DMS114 treated with DMSO at 0.1 percent for 48 hours (cell line): ENCODE data around the gene SHOC2.

Experiments
- DNase-seq: peaks from one replicate; lab custom pipeline; 2025; ENCODE audit not compliant: unreplicated experiment; lab: John Stamatoyannopoulos, UW

The SHOC2 gene

DNA sequence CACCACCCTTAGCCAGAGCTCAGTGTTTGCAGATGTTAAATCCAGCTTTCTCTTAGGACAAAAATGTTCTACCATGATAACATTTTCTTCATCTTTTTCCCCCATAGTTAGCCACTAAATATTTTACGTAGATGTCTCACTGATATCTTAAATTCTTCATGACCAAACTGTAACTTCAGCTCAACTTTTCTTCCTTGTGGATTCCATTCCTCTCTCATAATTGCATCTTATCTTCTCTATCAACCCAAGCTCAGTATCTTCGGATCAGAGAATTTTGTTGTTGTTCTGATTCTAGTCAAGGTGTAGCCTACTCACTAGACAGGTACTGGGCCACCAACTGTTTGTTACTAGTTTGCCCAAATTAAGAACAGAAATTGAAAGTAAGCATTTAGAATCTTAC, 60.2 kb downstream of the SHOC2 start:
- DNase-seq: no peak

GRCh38 chr10:110980807-110981206, 61.4 kb downstream of the SHOC2 start:
- DNase-seq: no peak

- DNase-seq: no peak
Measured at GRCh38 chr10:110983466-110983865, 64.1 kb downstream of the SHOC2 start.

- DNase-seq: no peak
Measured at GRCh38 chr10:110985497-110986275, 66.3 kb downstream of the SHOC2 start.

GRCh38 chr10:110989016-110989415, 69.6 kb downstream of the SHOC2 start:
- no peak for DNase-seq

GRCh38 chr10:110992006-110992800, 72.8 kb downstream of the SHOC2 start:
- DNase-seq: no peak

- DNase-seq: no peak
Measured at GRCh38 chr10:110993024-110993693, 73.8 kb downstream of the SHOC2 start.

DNA sequence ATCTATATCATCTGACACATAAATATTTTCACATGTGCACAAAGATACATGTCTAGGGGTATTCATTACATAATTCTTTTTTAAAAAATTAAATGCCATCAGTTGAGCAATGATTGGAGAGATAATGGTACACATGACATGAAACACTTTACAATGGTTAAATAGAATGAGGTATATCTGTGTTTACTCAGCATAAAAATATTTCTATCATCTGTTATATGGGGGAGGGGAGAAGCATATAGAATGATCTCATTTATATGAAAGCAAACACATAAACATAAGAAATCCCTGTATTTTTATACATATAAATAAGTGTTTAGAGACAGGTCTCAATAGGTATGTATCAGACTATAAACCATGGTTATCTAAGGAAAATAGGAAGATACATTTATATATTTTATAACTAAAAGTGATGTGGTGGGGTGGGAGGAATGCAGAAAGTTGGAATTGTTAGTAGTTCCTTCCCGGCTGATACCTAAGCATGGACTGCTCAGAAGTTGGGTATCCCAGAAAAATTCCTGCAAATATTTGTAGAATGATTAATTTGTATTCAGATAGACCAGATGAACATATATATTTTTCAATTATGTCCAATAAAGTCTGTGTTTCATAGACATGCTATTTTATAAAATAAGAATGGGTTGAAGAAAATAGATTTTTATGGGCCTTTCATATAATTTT, 75.1 kb downstream of the SHOC2 start:
- DNase-seq: no peak

GRCh38 chr10:110995301-110995700, 75.9 kb downstream of the SHOC2 start:
- no peak for DNase-seq

GRCh38 chr10:110996256-110996655, 76.9 kb downstream of the SHOC2 start:
- DNase-seq: no peak

GRCh38 chr10:111004016-111004415, 84.6 kb downstream of the SHOC2 start:
- DNase-seq: no peak

- DNase-seq: no peak
Measured at GRCh38 chr10:111007486-111007885, 88.1 kb downstream of the SHOC2 start.

DNA sequence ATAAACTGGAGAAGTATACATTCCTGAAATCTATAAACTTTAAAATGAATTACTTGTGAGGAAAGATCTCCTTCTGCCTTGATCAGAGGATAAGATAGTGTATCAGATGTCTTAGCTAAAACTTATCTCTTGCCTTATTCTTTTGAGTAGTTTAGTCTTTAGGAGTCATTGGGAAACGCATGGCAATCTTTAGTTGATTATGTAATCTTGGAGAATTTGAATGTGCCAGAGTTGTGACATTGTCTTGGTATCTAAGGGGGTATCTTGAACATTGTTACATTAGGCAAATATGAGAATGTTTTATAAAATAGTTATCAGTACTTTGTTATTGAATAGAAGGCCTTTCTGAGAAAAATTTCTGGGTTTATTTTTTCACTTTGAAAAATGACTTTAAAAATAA, 95.8 kb downstream of the SHOC2 start:
- DNase-seq: no peak

DNA sequence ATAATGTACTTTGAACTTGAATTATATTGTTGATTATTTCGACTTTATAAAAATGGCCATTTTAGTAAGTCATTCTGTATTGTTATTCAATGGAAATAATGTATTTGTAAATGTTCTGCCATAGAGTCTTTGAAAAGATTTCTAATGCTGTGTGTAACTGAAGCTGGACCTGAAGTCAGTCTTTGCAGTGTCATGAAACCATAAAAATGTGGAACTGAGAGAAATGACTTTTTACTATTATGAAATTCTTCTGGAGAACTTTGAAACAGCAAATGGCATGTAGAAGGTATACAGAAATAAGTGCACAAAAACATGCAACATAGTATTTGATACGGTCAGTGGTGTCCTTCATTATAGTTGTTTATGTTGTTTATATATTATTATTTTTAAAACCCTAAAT, 97.7 kb downstream of the SHOC2 start:
- DNase-seq: no peak

DNA sequence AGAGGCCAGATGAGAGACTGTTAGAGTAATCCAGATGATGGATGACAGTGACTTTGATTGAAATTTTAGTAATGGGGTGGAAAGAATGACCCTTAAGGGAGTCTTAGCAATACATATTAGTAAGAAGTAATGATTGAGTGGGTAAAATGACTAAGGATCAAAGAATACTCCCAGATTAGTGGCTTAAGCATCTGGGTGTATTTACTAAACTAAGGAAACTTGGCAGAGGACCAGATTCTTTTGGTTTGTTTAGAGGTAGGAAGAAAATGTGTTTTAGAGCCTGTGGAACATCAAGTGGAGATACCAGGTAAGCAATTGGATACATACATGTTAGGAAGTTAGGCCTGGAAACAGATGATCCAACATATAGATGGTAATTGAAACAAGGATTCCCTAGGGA, 98.6 kb downstream of the SHOC2 start:
- no peak for DNase-seq

GRCh38 chr10:111023060-111023459, 103.7 kb downstream of the SHOC2 start:
- no peak for DNase-seq

DNA sequence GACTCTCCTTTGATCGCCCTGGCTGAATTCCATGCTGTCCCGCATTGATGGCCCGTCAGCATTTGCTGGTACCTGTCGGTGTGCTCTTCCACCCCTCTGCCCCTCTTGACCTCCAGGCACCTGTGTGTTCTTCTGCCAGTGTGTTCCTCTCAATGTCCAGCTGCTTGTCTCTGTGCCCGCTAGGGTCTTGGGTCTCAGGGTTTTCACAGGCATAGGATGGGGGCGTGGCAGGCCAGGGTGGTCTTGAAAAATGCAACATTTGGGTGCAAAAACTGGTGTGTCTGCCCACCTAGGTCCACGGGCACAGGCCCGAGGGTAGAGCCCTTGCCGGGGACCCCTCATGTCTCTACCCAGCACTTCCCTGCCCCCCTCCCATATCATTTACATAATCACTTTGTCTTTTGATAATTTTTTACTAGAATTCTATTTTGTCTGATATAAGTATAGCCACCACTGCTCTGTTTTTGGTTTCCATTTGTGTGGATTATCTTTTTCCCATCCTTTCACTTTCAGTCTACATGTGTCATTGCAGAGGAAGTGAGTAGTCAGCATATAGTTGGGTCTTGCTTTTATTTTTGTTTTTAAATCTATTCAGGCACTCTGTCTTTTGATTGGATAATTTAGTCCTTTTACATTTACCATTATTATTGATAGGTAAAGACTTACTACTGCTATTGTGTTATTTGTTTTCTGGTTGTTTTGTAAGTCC, 110.8 kb downstream of the SHOC2 start:
- no peak for DNase-seq

DNA sequence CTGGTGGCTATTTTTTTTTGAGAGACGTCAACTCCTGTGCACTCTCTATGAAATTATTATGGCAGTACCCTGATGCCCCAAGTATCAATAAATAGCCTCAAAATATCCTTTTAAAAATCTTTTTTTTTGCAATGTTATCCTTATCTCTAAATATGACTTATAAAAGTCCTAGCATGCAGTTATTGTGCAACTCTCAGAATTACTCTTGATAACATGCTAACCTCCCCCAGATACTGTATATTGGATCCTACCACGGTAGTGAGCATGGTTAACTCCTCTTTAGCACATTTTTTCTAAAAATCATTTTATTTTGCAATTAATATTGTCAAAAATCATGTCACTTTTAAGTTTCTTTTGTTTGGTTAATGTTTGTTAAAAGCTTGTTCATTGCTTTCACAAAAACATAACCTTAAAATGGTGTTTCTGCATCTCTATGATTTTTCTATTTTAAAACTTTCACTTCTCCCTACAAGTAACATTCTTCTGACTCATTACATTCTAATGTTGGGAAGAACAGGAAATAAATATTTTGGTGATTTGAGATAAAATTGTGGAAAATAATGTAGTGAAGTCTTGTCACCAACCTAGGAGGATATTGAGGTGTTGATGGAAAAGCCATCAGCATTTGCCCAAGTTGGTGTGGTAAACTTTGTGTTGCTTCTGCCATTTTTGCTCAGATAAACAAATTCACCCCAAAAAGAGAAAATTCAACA, 115.3 kb downstream of the SHOC2 start:
- no peak for DNase-seq

- no peak for DNase-seq
Measured at GRCh38 chr10:111035542-111035941, 116.1 kb downstream of the SHOC2 start.

DNA sequence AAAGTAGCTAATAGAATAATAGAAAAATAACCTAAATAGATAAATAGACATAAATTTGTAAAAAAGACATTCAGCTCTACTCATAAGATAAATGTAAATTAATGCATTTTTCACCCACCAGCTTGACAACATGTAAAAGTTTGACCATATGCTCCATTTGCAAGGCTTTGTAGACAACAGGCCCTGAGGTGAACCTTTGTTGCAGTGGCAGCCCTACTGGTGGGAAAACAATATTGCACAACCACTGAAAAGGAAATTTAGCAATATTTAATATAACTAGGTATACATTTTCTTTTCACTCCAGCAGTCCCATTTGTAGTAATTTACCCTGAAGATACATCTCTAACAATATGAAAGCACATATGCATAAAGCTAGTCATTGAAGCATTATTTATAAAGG, 118.5 kb downstream of the SHOC2 start:
- no peak for DNase-seq
